ENCODE measurements around the gene GPR15. TPM values are rescaled to one million over a fixed set of nuclear protein-coding genes. Genes with fewer than 3 reads are reported as not detected.

Gene GPR15
- total RNA-seq, 4 donors from 2014 or later, result not detected

- no peak overlapping the region for H3K27ac ChIP-seq
- no peaks in the 10 kb centered on the region for H3K4me1 ChIP-seq
- TF ChIP-seq POLR2A (IDR thresholded peaks at IDR 0.05), result no peak
- no peak for TF ChIP-seq CTCF (IDR thresholded peaks at IDR 0.05 in 4 of 5, conservative IDR thresholded peaks at IDR 0.05 in 1 of 5)
- H3K9me3 ChIP-seq, result no peaks in the 10 kb centered on the region
- in situ Hi-C loops (cut with MboI; ENCODE audit: low sequenced_read_pairs in 4 of 4) (no loop called here), intact Hi-C loops (cut with DNase I; ENCODE audit: low total_unique reads) (no loop called here)
- ATAC-seq, result no peak
- no peak for DNase-seq
- H3K4me3 ChIP-seq, result no peak overlapping the region
- H3K27me3 ChIP-seq, result no peaks in the 10 kb centered on the region
- H3K36me3 ChIP-seq, result peaks cover 0 to 11% of the 10 kb centered on the region in 2 donors
These were observed 42.4 kb downstream of the GPR15 start for GRCh38 chr3:98574132-98574531.

GRCh38 chr3:98577178-98577895, 45.6 kb downstream of the GPR15 start:
- intact Hi-C loops (cut with DNase I; ENCODE audit: low total_unique reads), result no loop called here
- in situ Hi-C loops (cut with MboI; ENCODE audit: low sequenced_read_pairs in 4 of 4), result no loop called here
- Histone ChIP-seq H3K9me3 (no peaks in the 10 kb centered on the region), H3K4me3 (no peak overlapping the region), H3K27ac (no peak overlapping the region), H3K4me1 (no peaks in the 10 kb centered on the region), H3K27me3 (no peaks in the 10 kb centered on the region), H3K36me3 (peaks cover 0 to 33% of the 10 kb centered on the region in 2 donors)
- TF ChIP-seq POLR2A (IDR thresholded peaks at IDR 0.05) (no peak), CTCF (IDR thresholded peaks at IDR 0.05 in 4 of 5, conservative IDR thresholded peaks at IDR 0.05 in 1 of 5) (no peak)
- no peak for DNase-seq
- ATAC-seq, result no peak

GRCh38 chr3:98580401-98581386, 48.9 kb downstream of the GPR15 start:
- H3K9me3 ChIP-seq, result no peaks in the 10 kb centered on the region
- ATAC-seq (no peak), DNase-seq (no peak)
- H3K4me1 ChIP-seq, result no peaks in the 10 kb centered on the region
- H3K27ac ChIP-seq, result no peak overlapping the region
- TF ChIP-seq CTCF (IDR thresholded peaks at IDR 0.05 in 4 of 5, conservative IDR thresholded peaks at IDR 0.05 in 1 of 5) (no peak), POLR2A (IDR thresholded peaks at IDR 0.05) (no peak)
- H3K4me3 ChIP-seq, result no peak overlapping the region
- in situ Hi-C loops (cut with MboI; ENCODE audit: low sequenced_read_pairs in 4 of 4), result loop anchor here in 1 of 4 donors (10.0 kb wide), 1 partner anchor 66 kb away; no protein-coding TSS in a partner anchor
- intact Hi-C loops (cut with DNase I; ENCODE audit: low total_unique reads), result no loop called here
- no peaks in the 10 kb centered on the region for H3K27me3 ChIP-seq
- H3K36me3 ChIP-seq, result peaks cover 0 to 39% of the 10 kb centered on the region in 2 donors

GRCh38 chr3:98581474-98581873, 49.7 kb downstream of the GPR15 start:
- TF ChIP-seq POLR2A (IDR thresholded peaks at IDR 0.05) (no peak), CTCF (IDR thresholded peaks at IDR 0.05 in 4 of 5, conservative IDR thresholded peaks at IDR 0.05 in 1 of 5) (no peak)
- H3K36me3 ChIP-seq, result peaks cover 0 to 39% of the 10 kb centered on the region in 2 donors
- H3K9me3 ChIP-seq, result no peaks in the 10 kb centered on the region
- DNase-seq (no peak), ATAC-seq (no peak)
- H3K27me3 ChIP-seq, result no peaks in the 10 kb centered on the region
- intact Hi-C loops (cut with DNase I; ENCODE audit: low total_unique reads) (no loop called here), in situ Hi-C loops (cut with MboI; ENCODE audit: low sequenced_read_pairs in 4 of 4) (loop anchor here in 1 of 4 donors (10.0 kb wide), 1 partner anchor 67 kb away; no protein-coding TSS in a partner anchor)
- H3K4me1 ChIP-seq, result no peaks in the 10 kb centered on the region
- no peak overlapping the region for H3K4me3 ChIP-seq
- no peak overlapping the region for H3K27ac ChIP-seq

Data from gastrocnemius medialis (tissue), 4 donors.